Measurements from ENCODE around the gene PHACTR1. TPM values are rescaled to one million over a fixed set of nuclear protein-coding genes. Genes with fewer than 3 reads are reported as not detected.

The PHACTR1 gene
- total RNA-seq, 1 donor from 2014 or later, result 0.49 TPM

DNA sequence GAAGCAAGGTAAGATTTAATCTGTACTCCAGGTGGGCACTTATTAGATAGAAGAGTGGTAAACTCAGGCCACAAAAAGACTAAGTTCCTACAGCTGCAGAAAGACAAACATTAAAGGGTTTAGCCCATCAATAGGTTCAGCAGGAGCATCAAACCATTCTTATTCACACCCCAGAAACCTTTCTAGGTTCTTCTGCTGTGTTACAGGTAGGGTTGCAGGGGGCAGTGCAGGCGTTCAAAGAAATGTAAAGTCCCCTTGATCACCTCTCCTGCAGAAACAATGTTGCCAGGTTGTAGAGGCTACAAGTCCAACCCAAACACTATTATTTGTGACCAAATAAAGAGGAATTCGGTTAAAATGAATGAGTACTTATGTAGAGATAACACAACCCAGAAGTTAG, 31.8 kb downstream of the PHACTR1 start:
- no peaks in the 10 kb centered on the region for H3K9me3 ChIP-seq
- peaks cover 13% of the 10 kb centered on the region for H3K4me1 ChIP-seq
- no peaks in the 10 kb centered on the region for H3K36me3 ChIP-seq
- no peak for TF ChIP-seq POLR2AphosphoS5 (IDR thresholded peaks at IDR 0.05; ENCODE audit: insufficient read depth in 1 of 2, low read depth in 1 of 2)
- no peak for TF ChIP-seq POLR2A (IDR thresholded peaks at IDR 0.05)
- TF ChIP-seq, protein P1, sequence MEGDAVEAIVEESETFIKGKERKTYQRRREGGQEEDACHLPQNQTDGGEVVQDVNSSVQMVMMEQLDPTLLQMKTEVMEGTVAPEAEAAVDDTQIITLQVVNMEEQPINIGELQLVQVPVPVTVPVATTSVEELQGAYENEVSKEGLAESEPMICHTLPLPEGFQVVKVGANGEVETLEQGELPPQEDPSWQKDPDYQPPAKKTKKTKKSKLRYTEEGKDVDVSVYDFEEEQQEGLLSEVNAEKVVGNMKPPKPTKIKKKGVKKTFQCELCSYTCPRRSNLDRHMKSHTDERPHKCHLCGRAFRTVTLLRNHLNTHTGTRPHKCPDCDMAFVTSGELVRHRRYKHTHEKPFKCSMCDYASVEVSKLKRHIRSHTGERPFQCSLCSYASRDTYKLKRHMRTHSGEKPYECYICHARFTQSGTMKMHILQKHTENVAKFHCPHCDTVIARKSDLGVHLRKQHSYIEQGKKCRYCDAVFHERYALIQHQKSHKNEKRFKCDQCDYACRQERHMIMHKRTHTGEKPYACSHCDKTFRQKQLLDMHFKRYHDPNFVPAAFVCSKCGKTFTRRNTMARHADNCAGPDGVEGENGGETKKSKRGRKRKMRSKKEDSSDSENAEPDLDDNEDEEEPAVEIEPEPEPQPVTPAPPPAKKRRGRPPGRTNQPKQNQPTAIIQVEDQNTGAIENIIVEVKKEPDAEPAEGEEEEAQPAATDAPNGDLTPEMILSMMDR (IDR thresholded peaks at IDR 0.05), result no peak
- DNase-seq (ENCODE audit: extremely low spot score in 2 of 2), result no peak
- H3K4me3 ChIP-seq, result no peak overlapping the region
- intact Hi-C loops (cut with DNase I), result no loop called here
- H3K27ac ChIP-seq, result no peak overlapping the region
- H3K27me3 ChIP-seq, result no peaks in the 10 kb centered on the region

DNA sequence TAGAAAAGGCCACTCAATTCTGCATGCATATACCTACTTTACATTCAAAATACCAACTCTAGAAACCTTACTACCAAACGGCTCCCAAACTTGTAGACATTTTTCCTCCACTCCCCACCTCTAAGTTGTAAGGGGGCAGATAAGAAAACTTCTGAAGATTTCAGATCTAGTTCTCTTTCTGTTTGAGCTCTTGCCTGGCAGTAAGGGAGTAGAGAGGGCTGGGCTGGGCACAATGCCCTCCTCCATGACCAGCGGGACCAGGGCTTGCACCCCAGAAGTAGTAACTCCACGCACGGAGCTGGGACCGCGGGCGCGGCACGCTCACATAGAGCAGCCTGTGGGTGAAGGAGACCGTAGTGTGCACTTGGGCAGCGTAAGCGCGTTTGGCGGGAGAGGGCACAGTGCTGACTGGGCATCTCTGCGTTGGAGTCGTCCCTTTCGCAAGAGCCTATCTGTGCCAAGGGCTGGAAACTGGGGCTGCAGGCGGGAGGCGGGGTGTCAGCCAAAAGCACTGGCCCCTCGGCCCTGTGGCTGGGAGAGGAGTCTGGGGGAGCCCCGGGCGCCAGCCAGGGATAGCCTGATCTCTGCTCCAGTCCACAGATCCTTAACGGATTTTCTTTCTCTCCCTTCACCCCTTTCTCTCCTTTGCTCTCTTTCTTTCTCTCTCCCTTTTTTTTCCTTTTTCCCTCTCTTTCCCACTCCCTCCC, 32.4 kb downstream of the PHACTR1 start:
- Histone ChIP-seq H3K27me3 (no peaks in the 10 kb centered on the region), H3K9me3 (no peaks in the 10 kb centered on the region), H3K27ac (no peak overlapping the region), H3K4me3 (no peak overlapping the region), H3K4me1 (peaks cover 13% of the 10 kb centered on the region), H3K36me3 (no peaks in the 10 kb centered on the region)
- no peak for DNase-seq (ENCODE audit: extremely low spot score in 2 of 2)
- no peak for TF ChIP-seq POLR2A (IDR thresholded peaks at IDR 0.05)
- no peak for TF ChIP-seq POLR2AphosphoS5 (IDR thresholded peaks at IDR 0.05; ENCODE audit: insufficient read depth in 1 of 2, low read depth in 1 of 2)
- TF ChIP-seq, protein P1 (IDR thresholded peaks at IDR 0.05), result no peak
- intact Hi-C loops (cut with DNase I), result no loop called here

DNA sequence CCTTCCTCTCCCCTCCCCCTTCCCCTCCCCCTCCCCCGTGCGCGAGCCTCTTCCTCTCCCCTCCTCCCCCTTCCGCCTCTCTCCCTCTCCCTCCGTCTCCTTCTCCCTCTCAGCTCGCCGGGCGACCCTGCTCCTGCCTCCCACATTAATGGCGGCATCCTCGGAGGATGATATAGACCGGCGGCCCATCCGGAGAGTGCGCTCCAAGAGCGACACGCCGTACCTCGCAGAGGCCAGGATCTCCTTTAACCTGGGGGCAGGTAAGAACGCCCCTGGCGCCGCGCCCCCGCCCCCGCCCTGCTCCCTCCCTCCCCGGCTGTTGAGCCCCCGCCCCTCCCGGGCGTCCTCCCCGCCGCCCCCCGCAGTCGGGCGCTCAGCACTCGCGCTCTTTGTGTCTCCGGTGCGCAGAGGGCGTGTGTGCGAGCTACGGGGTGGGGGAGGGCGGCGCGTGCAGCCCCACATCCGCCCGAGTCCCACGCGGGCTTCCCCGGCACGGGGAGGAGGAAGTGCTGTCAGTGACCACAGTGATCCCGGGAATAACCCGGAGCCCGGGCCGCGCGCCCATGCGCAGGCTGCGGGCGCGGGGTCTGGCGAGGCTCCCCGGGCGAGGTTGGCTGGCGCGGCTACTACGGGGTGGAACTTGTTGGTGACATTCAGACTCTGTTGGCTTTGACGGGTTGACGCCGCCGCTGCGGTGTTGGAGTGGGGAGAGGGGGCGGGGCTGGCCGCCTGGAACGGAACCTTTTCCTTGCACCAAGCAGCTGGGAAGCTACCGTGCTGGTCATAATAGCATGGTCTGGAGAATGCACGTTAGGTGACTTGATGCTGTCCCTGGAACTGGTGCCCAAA, 33.2 kb downstream of the PHACTR1 start:
- TF ChIP-seq, protein P1 (IDR thresholded peaks at IDR 0.05), result no peak
- TF ChIP-seq POLR2AphosphoS5 (IDR thresholded peaks at IDR 0.05; ENCODE audit: insufficient read depth in 1 of 2, low read depth in 1 of 2) (no peak), POLR2A (IDR thresholded peaks at IDR 0.05) (no peak)
- H3K27ac ChIP-seq, result no peak overlapping the region
- H3K4me3 ChIP-seq, result peak overlapping the region in 1 of 2 donors; percentile 5
- H3K27me3 ChIP-seq, result no peaks in the 10 kb centered on the region
- intact Hi-C loops (cut with DNase I), result no loop called here
- peaks cover 13% of the 10 kb centered on the region for H3K4me1 ChIP-seq
- H3K36me3 ChIP-seq, result no peaks in the 10 kb centered on the region
- no peak for DNase-seq (ENCODE audit: extremely low spot score in 2 of 2)
- H3K9me3 ChIP-seq, result no peaks in the 10 kb centered on the region

DNA sequence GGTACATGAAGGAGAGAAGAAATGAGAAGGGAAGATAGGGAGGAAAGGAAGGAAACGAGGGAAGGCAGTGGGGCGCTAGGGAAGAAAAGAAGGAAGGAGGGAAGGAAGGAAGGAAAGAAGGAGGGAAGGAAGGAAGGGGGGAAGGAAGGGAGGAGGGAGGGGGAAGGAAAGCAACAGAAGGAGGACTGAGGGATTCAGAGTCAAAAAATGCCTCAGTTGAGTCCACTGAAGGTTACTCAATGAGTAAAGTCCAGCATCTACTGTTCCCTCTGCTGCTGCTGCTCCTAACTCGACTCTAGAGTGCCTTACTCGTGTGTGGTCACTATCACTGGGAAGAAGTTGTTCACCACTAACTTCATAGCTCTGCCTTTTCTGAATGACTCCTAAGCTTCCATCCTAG, 33.8 kb downstream of the PHACTR1 start:
- intact Hi-C loops (cut with DNase I), result no loop called here
- H3K9me3 ChIP-seq, result no peaks in the 10 kb centered on the region
- no peak overlapping the region for H3K4me3 ChIP-seq
- TF ChIP-seq, protein P1 (IDR thresholded peaks at IDR 0.05), result no peak
- TF ChIP-seq POLR2AphosphoS5 (IDR thresholded peaks at IDR 0.05; ENCODE audit: insufficient read depth in 1 of 2, low read depth in 1 of 2) (no peak), POLR2A (IDR thresholded peaks at IDR 0.05) (no peak)
- H3K36me3 ChIP-seq, result no peaks in the 10 kb centered on the region
- H3K27me3 ChIP-seq, result no peaks in the 10 kb centered on the region
- H3K27ac ChIP-seq, result no peak overlapping the region
- H3K4me1 ChIP-seq, result peaks cover 13% of the 10 kb centered on the region
- no peak for DNase-seq (ENCODE audit: extremely low spot score in 2 of 2)
